Endothelial cell of umbilical vein (primary cell): Measurements from ENCODE around the gene ABLIM2. TPM values are rescaled to one million over a fixed set of nuclear protein-coding genes. Genes with fewer than 3 reads are reported as not detected.

Source experiments
- BruUV-seq: library from RNA; stranded (reverse); fragments of 400-500 nt; replicated peaks from 2 replicates; lab custom pipeline; 2021; lab: Mats Ljungman, UMichigan
- CTCF ChIA-PET: fragments of 300-600, 350-600 bp; sonication (Branson Sonifier 250); formaldehyde crosslinking; loops from one replicate; lab custom pipeline; 2021; ENCODE audit warnings: antibody characterized with exemption, inconsistent platforms; lab: Charles Lee
- POLR2A ChIA-PET: fragments of 300-600, 350-600 bp; sonication (Branson Sonifier 250); formaldehyde crosslinking; loops from one replicate; lab custom pipeline; 2021; ENCODE audit warnings: antibody characterized with exemption, inconsistent platforms; lab: Charles Lee
- DNase-seq: peaks from one replicate; pipeline ENCODE4 v3.0.0-alpha.2; 2011; ENCODE audit warnings: low read depth, low spot score
- FAIRE-seq: peaks from 2 replicates; lab custom pipeline; 2011; peaks lifted over from hg19 to GRCh38; lab: Jason Lieb, UNC
- H2AFZ ChIP-seq: 2 replicates; pipeline ENCODE4 v1.6.0; 2012; ENCODE audit warnings: low read depth, low read length, control low read depth, inconsistent platforms
- H3K27ac ChIP-seq: 2 replicates; pipeline ENCODE4 v1.5.1; 2011; ENCODE audit warnings: low read depth, mild to moderate bottlenecking, control low read depth, low read length, moderate library complexity; ENCODE audit not compliant: insufficient read depth
- H3K27me3 ChIP-seq, 2 experiments: 2 replicates each; pipeline versions ENCODE4 v1.6.0 to v1.6.1; 2011; ENCODE audit warnings: low read length in 2 of 2, mixed read lengths in 1 of 2; ENCODE audit not compliant: control insufficient read depth in 2 of 2, insufficient read depth in 2 of 2
- H3K36me3 ChIP-seq, 2 experiments: 2 replicates in 1 of 2; 3 replicates in 1 of 2; pipeline ENCODE4 v1.5.1; 2011; ENCODE audit warnings: low read length in 2 of 2, mild to moderate bottlenecking in 1 of 2, moderate library complexity in 1 of 2; ENCODE audit not compliant: control insufficient read depth in 2 of 2, insufficient read depth in 2 of 2; ENCODE audit errors: extremely low read depth in 1 of 2
- H3K4me1 ChIP-seq: 3 replicates; pipeline ENCODE4 v1.5.1; 2011; ENCODE audit warnings: mild to moderate bottlenecking, low read length; ENCODE audit not compliant: control insufficient read depth, insufficient read depth; ENCODE audit errors: extremely low read depth
- H3K4me2 ChIP-seq: 2 replicates; pipeline ENCODE4 v1.6.1; 2011; ENCODE audit warnings: low read length, control low read depth, mixed read lengths; ENCODE audit not compliant: insufficient read depth
- H3K4me3 ChIP-seq, 3 experiments: fragments of 200-600 bp in 1 of 3; sonication (generic), shearing (Covaris generic) in 1 of 3; replicated peaks in 1 of 3; 2 replicates each; pipeline ENCODE4 v1.5.1; 2011 to 2016; ENCODE audit warnings: control low read depth in 3 of 3, low read length in 3 of 3, mild to moderate bottlenecking in 2 of 3, inconsistent platforms in 1 of 3, low read depth in 1 of 3, moderate library complexity in 1 of 3; ENCODE audit not compliant: insufficient read depth in 1 of 3
- H3K79me2 ChIP-seq: 2 replicates; pipeline ENCODE4 v1.6.0; 2012; ENCODE audit warnings: low read length, inconsistent platforms; ENCODE audit not compliant: control insufficient read depth, insufficient read depth
- H3K9ac ChIP-seq: replicated peaks from 2 replicates; pipeline ENCODE3; 2011; ENCODE audit warnings: low read length, control low read depth; ENCODE audit not compliant: insufficient read depth; ENCODE audit errors: extremely low read depth
- H3K9me1 ChIP-seq: replicated peaks from 3 replicates; pipeline ENCODE4 v1.6.0; 2011; ENCODE audit warnings: mild to moderate bottlenecking, low read length; ENCODE audit not compliant: control insufficient read depth, insufficient read depth; ENCODE audit errors: extremely low read depth
- H3K9me3 ChIP-seq: replicated peaks from 2 replicates; pipeline ENCODE4 v1.5.1; 2012; ENCODE audit warnings: low read length, inconsistent platforms; ENCODE audit not compliant: control insufficient read depth, insufficient read depth
- H4K20me1 ChIP-seq: replicated peaks from 2 replicates; pipeline ENCODE3; 2011; ENCODE audit warnings: mild to moderate bottlenecking, low read length; ENCODE audit not compliant: control insufficient read depth, insufficient read depth; ENCODE audit errors: extremely low read depth
- CTCF ChIP-seq, 2 donors: IDR thresholded peaks; 1 replicate in 1 of 2; 2 replicates in 1 of 2; pipeline ENCODE4 v1.5.1; 2011; ENCODE audit warnings: low read length in 2 of 2, mild to moderate bottlenecking in 2 of 2, moderate library complexity in 2 of 2, control low read depth in 1 of 2, inconsistent platforms in 1 of 2, low read depth in 1 of 2; ENCODE audit not compliant: insufficient read depth in 1 of 2; ENCODE audit errors: extremely low read depth in 1 of 2
- EZH2 ChIP-seq: IDR thresholded peaks from 2 replicates; pipeline ENCODE4 v1.6.1; 2012; ENCODE audit warnings: borderline replicate concordance, low read depth, mild to moderate bottlenecking, moderate library complexity, low read length, inconsistent platforms; ENCODE audit not compliant: severe bottlenecking
- FOS ChIP-seq: IDR thresholded peaks from 2 replicates; pipeline ENCODE4 v1.6.1; 2011; ENCODE audit warnings: mild to moderate bottlenecking, low read length, moderate library complexity, borderline replicate concordance; ENCODE audit not compliant: insufficient read depth
- GATA2 ChIP-seq: IDR thresholded peaks from 2 replicates; pipeline ENCODE4 v1.7.0; 2011; ENCODE audit warnings: low read depth, mild to moderate bottlenecking, moderate library complexity, mixed read lengths, low read length; ENCODE audit not compliant: insufficient read length, insufficient read depth
- JUN ChIP-seq: IDR thresholded peaks from 2 replicates; pipeline ENCODE4 v1.6.1; 2011; ENCODE audit warnings: borderline replicate concordance, low read depth; ENCODE audit not compliant: insufficient read length, insufficient read depth
- MAX ChIP-seq: IDR thresholded peaks from 2 replicates; pipeline ENCODE4 v1.6.1; 2011; ENCODE audit not compliant: insufficient read depth, insufficient read length
- MYC ChIP-seq: IDR thresholded peaks from one replicate; pipeline ENCODE4 v1.6.1; 2011; ENCODE audit warnings: mild to moderate bottlenecking, low read depth, low read length
- POLR2A ChIP-seq: IDR thresholded peaks from 2 replicates; pipeline ENCODE4 v1.6.1; 2012; ENCODE audit warnings: low read depth, mild to moderate bottlenecking, control low read depth, low read length
- POLR2AphosphoS5 ChIP-seq: IDR thresholded peaks from 2 replicates; pipeline ENCODE4 v1.6.1; 2012; ENCODE audit warnings: low read depth, mild to moderate bottlenecking, control low read depth, low read length, moderate library complexity; ENCODE audit not compliant: insufficient read depth
- dilution Hi-C: fragments of 300-500 bp; cut with MboI; formaldehyde crosslinking; loops from one replicate; pipeline ENCODE4 v1.15.0; 2019; ENCODE audit warnings: low sequenced_read_pairs; ENCODE audit not compliant: extremely low pct_ligation_motif_present
- intact Hi-C: fragments of 100-400 bp; cut with micrococcal nuclease; formaldehyde crosslinking; loops from one replicate; pipeline ENCODE4 v1.10.0; 2022
- polyA plus RNA-seq, 4 experiments: library from polyadenylated mRNA; depleted of rRNA in 3 of 4; stranded (reverse) in 3 of 4; unstranded in 1 of 4; fragments of >200 nt; gene quantifications; 2 replicates each; pipeline versions ENCODE4 v1.2.1 to v1.2.3, GENCODE V29; 2011 to 2012; ENCODE audit warnings: missing spikeins in 1 of 4
- total RNA-seq: library from RNA; stranded (reverse); gene quantifications from 2 replicates; pipeline ENCODE4 v1.2.3, GENCODE V29; 2021

Gene ABLIM2
- total and polyA plus RNA-seq, 2 donors (not counting 3 experiments of a cell fraction or from before 2014, with no cell fraction given), result 0.28 to 0.66 TPM

GRCh38 chr4:7976634-7977033 lies 182.0 kb downstream of the ABLIM2 start:
- Histone ChIP-seq H4K20me1 (no peaks in the 10 kb centered on the region), H3K9me3 (no peaks in the 10 kb centered on the region), H3K9me1 (no peaks in the 10 kb centered on the region), H3K27ac (no peak overlapping the region), H3K27me3 (no peaks in the 10 kb centered on the region), H3K36me3 (no peaks in the 10 kb centered on the region), H3K4me2 (no peak overlapping the region), H2AFZ (no peak overlapping the region), H3K9ac (no peak overlapping the region), H3K79me2 (peaks cover 5% of the 10 kb centered on the region), H3K4me1 (peaks cover 3% of the 10 kb centered on the region), H3K4me3 (no peak overlapping the region)
- intact Hi-C loops, result no loop called here
- POLR2A ChIA-PET, result no interaction called here
- CTCF ChIA-PET, result no interaction called here
- BruUV-seq, result no TSS peak
- TF ChIP-seq MAX (no peak), CTCF (IDR thresholded peaks at IDR 0.05; ENCODE audit: extremely low read depth in 1 of 2, insufficient read depth in 1 of 2, low read depth in 1 of 2, low read length in 2 of 2) (no peak), POLR2AphosphoS5 (no peak), JUN (no peak)
- dilution Hi-C loops, result no loop called here
- FAIRE-seq (no peak), DNase-seq (no peak)

- H3K79me2 ChIP-seq, result peaks cover 11% of the 10 kb centered on the region
- no peaks in the 10 kb centered on the region for H3K9me3 ChIP-seq
- no peak for FAIRE-seq
- no peak overlapping the region for H3K9ac ChIP-seq
- no peak overlapping the region for H3K4me2 ChIP-seq
- H3K4me3 ChIP-seq, result no peak overlapping the region
- H3K36me3 ChIP-seq, result no peaks in the 10 kb centered on the region
- BruUV-seq, result no TSS peak
- H3K9me1 ChIP-seq, result no peaks in the 10 kb centered on the region
- no peak for TF ChIP-seq MYC
- no peak for TF ChIP-seq POLR2AphosphoS5
- TF ChIP-seq CTCF (IDR thresholded peaks at IDR 0.05; ENCODE audit: extremely low read depth in 1 of 2, insufficient read depth in 1 of 2, low read depth in 1 of 2, low read length in 2 of 2), result no peak
- TF ChIP-seq JUN, result no peak
- no peak for TF ChIP-seq EZH2
- TF ChIP-seq MAX, result no peak
- no peak for TF ChIP-seq GATA2
- no peak for TF ChIP-seq FOS
- no peak for TF ChIP-seq POLR2A
- DNase-seq, result no peak
- no peaks in the 10 kb centered on the region for H3K27me3 ChIP-seq
- H3K27ac ChIP-seq, result no peak overlapping the region
- H4K20me1 ChIP-seq, result no peaks in the 10 kb centered on the region
- POLR2A ChIA-PET, result no interaction called here
- dilution Hi-C loops (no loop called here), intact Hi-C loops (no loop called here)
- H3K4me1 ChIP-seq, result peaks cover 9% of the 10 kb centered on the region
- CTCF ChIA-PET, result interaction anchor here (1.1 kb wide), 1 partner anchor 49 kb away, joined by 3 read pairs; no protein-coding TSS in a partner anchor
- no peak overlapping the region for H2AFZ ChIP-seq
Observed at GRCh38 chr4:7976025-7976424, 182.6 kb downstream of the ABLIM2 start.
